DOHH2 (cell line): ENCODE data around the gene SECISBP2.

Experiments
- H3F3A ChIP-seq: fragments of 200-600 bp; sonication (generic), shearing (Covaris generic); 2 replicates; pipeline ENCODE4 v1.6.0; 2016; ENCODE audit warnings: antibody characterized with exemption, mild to moderate bottlenecking; ENCODE audit not compliant: control insufficient read depth, insufficient read depth
- H3K27ac ChIP-seq: fragments of 200-600 bp; sonication (generic); 2 replicates; pipeline ENCODE4 v1.5.1; 2014; ENCODE audit warnings: low read depth, mild to moderate bottlenecking, low read length, moderate library complexity
- H3K27me3 ChIP-seq: fragments of 200-600 bp; sonication (generic); 2 replicates; pipeline ENCODE4 v1.6.1; 2014; ENCODE audit warnings: mild to moderate bottlenecking, low read length, mixed read lengths; ENCODE audit not compliant: control insufficient read depth
- H3K36me3 ChIP-seq: fragments of 200-600 bp; sonication (generic); 2 replicates; pipeline ENCODE4 v1.6.1; 2014; ENCODE audit warnings: mild to moderate bottlenecking, low read length, moderate library complexity, mixed read lengths; ENCODE audit not compliant: control insufficient read depth
- H3K4me1 ChIP-seq: fragments of 200-600 bp; sonication (generic); 2 replicates; pipeline ENCODE4 v1.6.1; 2014; ENCODE audit warnings: mild to moderate bottlenecking, low read length, mixed read lengths; ENCODE audit not compliant: control insufficient read depth
- H3K4me2 ChIP-seq: fragments of 200-600 bp; sonication (generic); 2 replicates; pipeline ENCODE4 v1.6.0; 2014; ENCODE audit warnings: mild to moderate bottlenecking, low read length, moderate library complexity
- H3K4me3 ChIP-seq: fragments of 200-600 bp; sonication (generic); 2 replicates; pipeline ENCODE4 v1.5.1; 2014; ENCODE audit warnings: mild to moderate bottlenecking, low read length, mixed read lengths
- H3K79me2 ChIP-seq: fragments of 200-600 bp; sonication (generic); 2 replicates; pipeline ENCODE4 v1.6.1; 2014; ENCODE audit warnings: mild to moderate bottlenecking, low read length, mixed read lengths; ENCODE audit not compliant: control insufficient read depth
- H3K9me2 ChIP-seq: fragments of 200-600 bp; sonication (generic); replicated peaks from 2 replicates; pipeline ENCODE4 v1.6.1; 2014; ENCODE audit warnings: mild to moderate bottlenecking, low read length, mixed read lengths; ENCODE audit not compliant: control insufficient read depth
- H3K9me3 ChIP-seq: fragments of 200-600 bp; sonication (generic); 2 replicates; pipeline ENCODE4 v1.6.1; 2014; ENCODE audit warnings: antibody characterized with exemption, low read length, mixed read lengths; ENCODE audit not compliant: control insufficient read depth, insufficient read depth
- H4K20me1 ChIP-seq: fragments of 200-600 bp; sonication (generic); 2 replicates; pipeline ENCODE4 v1.6.0; 2014; ENCODE audit warnings: low read depth, mild to moderate bottlenecking, antibody characterized with exemption, low read length, moderate library complexity; ENCODE audit not compliant: control insufficient read depth, insufficient read depth
- EZH2phosphoT487 ChIP-seq: fragments of 200-600 bp; sonication (generic); IDR thresholded peaks from 2 replicates; pipeline ENCODE4 v1.6.1; 2017; ENCODE audit warnings: borderline replicate concordance, mild to moderate bottlenecking, antibody characterized with exemption, low read length, moderate library complexity, mixed read lengths
- TF ChIP-seq, protein P1 (sequence below): fragments of 200-600 bp; sonication (generic); IDR thresholded peaks from one replicate; pipeline ENCODE4 v1.5.1; 2014; ENCODE audit warnings: antibody characterized with exemption, mild to moderate bottlenecking, low read depth, low read length; ENCODE audit not compliant: poor library complexity, severe bottlenecking

Gene SECISBP2

DNA sequence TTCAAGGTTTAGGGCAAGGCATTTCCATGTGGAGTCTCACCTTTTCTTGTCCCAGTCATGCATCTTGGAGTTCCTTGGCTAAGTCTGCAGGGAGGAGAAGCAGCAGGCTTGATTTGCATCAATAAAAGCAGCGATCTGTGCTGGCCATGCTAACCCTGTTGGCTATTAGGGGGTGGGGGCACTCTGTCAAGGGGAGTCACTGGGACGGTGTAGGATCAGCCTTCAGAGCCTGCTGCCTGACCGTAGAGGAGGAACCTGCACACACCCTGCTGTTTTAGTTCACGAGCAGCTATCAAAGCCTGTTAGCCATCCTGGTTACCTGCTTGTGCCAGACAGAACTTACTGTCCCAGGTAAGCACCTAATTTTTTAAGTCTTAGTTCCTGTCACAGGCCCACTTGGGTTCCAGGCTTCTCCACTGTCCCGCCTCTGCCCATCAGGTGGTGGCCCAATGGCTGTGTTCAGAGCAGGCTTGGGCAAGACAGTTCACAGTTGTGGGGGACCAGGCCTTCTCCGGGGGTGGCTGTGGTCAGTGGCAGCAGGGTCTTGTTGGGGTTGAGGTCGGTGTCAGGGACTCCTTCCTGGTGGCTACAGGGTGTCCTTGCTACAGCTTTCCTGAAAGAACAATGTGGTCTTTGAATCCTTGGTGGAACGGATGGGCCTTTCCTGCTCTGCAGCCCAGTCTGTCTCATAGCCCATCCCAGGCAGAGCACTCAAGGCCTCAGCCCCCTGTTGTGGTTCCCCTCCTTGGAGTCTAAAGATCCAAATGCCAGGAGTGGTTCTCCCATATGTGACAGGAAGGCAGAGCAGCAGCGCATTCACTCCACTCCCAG, 43.7 kb downstream of the SECISBP2 start:
- Histone ChIP-seq H3K4me3 (no peak overlapping the region), H3F3A (no peaks in the 10 kb centered on the region), H3K4me1 (no peaks in the 10 kb centered on the region), H3K27ac (no peak overlapping the region), H3K79me2 (no peaks in the 10 kb centered on the region), H3K27me3 (no peaks in the 10 kb centered on the region), H3K36me3 (peaks cover 48% of the 10 kb centered on the region), H4K20me1 (no peaks in the 10 kb centered on the region), H3K4me2 (no peak overlapping the region), H3K9me2 (no peaks in the 10 kb centered on the region), H3K9me3 (no peaks in the 10 kb centered on the region)
- TF ChIP-seq, protein P1, sequence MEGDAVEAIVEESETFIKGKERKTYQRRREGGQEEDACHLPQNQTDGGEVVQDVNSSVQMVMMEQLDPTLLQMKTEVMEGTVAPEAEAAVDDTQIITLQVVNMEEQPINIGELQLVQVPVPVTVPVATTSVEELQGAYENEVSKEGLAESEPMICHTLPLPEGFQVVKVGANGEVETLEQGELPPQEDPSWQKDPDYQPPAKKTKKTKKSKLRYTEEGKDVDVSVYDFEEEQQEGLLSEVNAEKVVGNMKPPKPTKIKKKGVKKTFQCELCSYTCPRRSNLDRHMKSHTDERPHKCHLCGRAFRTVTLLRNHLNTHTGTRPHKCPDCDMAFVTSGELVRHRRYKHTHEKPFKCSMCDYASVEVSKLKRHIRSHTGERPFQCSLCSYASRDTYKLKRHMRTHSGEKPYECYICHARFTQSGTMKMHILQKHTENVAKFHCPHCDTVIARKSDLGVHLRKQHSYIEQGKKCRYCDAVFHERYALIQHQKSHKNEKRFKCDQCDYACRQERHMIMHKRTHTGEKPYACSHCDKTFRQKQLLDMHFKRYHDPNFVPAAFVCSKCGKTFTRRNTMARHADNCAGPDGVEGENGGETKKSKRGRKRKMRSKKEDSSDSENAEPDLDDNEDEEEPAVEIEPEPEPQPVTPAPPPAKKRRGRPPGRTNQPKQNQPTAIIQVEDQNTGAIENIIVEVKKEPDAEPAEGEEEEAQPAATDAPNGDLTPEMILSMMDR = no peak
- no peak for TF ChIP-seq EZH2phosphoT487

DNA sequence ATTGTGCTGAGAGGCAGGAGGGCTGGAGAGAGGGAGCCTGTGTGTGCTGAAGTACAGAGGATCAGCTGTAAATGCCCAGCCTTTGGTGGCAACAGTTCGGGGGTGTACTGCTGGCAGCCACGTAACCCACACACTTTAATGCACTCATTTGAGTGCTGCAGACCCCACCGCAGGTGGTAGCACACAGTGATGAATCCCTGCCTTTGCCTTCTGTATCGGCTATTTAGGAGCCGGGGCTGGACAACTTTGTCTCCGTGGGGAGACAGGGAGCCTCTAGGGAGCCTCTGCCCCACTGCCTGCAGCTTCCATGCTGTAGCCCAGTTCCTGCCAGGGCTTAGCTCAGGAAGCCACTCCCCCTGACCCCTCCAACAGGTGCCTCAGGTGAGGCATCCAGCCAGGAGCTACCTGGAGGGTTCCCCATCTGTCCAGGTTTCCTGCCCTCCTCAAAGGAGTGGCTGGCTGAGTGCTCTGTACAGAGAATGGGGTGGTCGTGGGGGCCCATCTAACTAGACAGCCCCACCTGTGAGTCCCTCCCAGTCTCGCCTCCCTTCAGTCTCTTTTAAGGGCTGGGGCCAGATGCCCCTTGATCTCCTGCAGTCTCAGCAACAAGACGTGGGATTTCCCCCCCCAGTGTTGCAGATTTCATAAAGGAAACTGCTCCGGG, 44.5 kb downstream of the SECISBP2 start:
- Histone ChIP-seq H3K4me2 (no peak overlapping the region), H3K9me2 (no peaks in the 10 kb centered on the region), H3K4me1 (no peaks in the 10 kb centered on the region), H3K36me3 (peaks cover 41% of the 10 kb centered on the region), H3K4me3 (no peak overlapping the region), H3K27me3 (no peaks in the 10 kb centered on the region), H3F3A (no peaks in the 10 kb centered on the region), H3K9me3 (no peaks in the 10 kb centered on the region), H3K27ac (no peak overlapping the region), H3K79me2 (no peaks in the 10 kb centered on the region), H4K20me1 (no peaks in the 10 kb centered on the region)
- TF ChIP-seq, protein P1 = no peak
- no peak for TF ChIP-seq EZH2phosphoT487

DNA sequence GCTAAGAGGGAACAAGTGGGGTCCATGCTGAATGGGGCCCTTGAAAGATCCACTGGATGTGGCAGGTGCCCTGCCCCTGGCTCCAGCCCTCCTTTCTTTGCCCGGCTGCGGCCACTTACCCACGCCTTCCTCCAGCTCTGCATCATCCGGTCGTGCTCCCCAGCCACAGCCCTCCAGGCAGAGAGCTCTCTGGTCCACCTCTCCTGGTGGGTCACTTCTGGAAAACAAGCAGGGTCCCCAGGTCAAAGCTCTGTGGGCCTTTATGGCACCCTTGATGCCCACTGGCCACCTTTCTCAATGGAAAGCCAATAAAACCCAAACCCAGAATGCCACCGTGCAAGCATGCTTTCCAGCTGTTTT, 45.0 kb downstream of the SECISBP2 start:
- Histone ChIP-seq H3K27me3 (no peaks in the 10 kb centered on the region), H3K4me1 (no peaks in the 10 kb centered on the region), H3K4me3 (no peak overlapping the region), H4K20me1 (no peaks in the 10 kb centered on the region), H3K9me2 (no peaks in the 10 kb centered on the region), H3K36me3 (peaks cover 36% of the 10 kb centered on the region), H3K9me3 (no peaks in the 10 kb centered on the region), H3F3A (no peaks in the 10 kb centered on the region), H3K79me2 (no peaks in the 10 kb centered on the region), H3K4me2 (no peak overlapping the region), H3K27ac (no peak overlapping the region)
- TF ChIP-seq, protein P1 = no peak
- TF ChIP-seq EZH2phosphoT487 = no peak
